ENCODE data around the gene STPG3.

Gene STPG3

DNA sequence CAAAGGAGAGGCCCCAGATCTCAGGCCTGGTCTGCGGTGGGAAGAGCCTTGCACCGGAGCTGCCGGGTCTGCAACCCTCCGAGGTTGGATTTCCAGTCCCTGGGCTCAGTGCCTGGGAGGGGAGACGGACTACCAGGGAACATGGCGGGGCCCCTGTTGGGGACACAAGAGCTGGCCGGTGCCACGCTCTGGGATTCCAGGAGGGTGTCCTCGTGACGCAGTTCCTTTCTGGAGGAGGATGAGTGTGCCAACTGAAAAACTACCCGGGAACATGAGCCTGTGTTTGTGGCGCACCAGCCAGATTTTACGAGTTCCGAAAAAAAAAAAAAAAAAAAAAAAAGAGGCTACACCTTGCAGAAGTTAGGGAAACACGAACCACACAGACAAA, 42.0 kb downstream of the STPG3 start:
- TF ChIP-seq, protein P1, sequence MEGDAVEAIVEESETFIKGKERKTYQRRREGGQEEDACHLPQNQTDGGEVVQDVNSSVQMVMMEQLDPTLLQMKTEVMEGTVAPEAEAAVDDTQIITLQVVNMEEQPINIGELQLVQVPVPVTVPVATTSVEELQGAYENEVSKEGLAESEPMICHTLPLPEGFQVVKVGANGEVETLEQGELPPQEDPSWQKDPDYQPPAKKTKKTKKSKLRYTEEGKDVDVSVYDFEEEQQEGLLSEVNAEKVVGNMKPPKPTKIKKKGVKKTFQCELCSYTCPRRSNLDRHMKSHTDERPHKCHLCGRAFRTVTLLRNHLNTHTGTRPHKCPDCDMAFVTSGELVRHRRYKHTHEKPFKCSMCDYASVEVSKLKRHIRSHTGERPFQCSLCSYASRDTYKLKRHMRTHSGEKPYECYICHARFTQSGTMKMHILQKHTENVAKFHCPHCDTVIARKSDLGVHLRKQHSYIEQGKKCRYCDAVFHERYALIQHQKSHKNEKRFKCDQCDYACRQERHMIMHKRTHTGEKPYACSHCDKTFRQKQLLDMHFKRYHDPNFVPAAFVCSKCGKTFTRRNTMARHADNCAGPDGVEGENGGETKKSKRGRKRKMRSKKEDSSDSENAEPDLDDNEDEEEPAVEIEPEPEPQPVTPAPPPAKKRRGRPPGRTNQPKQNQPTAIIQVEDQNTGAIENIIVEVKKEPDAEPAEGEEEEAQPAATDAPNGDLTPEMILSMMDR (IDR thresholded peaks at IDR 0.05; ENCODE audit: low read depth, low read length), result no peak
- no peak for TF ChIP-seq MYC (IDR thresholded peaks at IDR 0.05; ENCODE audit: low read depth, low read length)
- no peak for TF ChIP-seq POLR2A (IDR thresholded peaks at IDR 0.05; ENCODE audit: extremely low read depth, insufficient read length)
- TF ChIP-seq, protein P2, sequence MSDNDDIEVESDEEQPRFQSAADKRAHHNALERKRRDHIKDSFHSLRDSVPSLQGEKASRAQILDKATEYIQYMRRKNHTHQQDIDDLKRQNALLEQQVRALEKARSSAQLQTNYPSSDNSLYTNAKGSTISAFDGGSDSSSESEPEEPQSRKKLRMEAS (IDR thresholded peaks at IDR 0.05; ENCODE audit: low read depth, low read length), result no peak
- no peak for DNase-seq (ENCODE audit: low read depth)
- no peak overlapping the region for H3K4me3 ChIP-seq (ENCODE audit: low read depth, low read length)

DNA sequence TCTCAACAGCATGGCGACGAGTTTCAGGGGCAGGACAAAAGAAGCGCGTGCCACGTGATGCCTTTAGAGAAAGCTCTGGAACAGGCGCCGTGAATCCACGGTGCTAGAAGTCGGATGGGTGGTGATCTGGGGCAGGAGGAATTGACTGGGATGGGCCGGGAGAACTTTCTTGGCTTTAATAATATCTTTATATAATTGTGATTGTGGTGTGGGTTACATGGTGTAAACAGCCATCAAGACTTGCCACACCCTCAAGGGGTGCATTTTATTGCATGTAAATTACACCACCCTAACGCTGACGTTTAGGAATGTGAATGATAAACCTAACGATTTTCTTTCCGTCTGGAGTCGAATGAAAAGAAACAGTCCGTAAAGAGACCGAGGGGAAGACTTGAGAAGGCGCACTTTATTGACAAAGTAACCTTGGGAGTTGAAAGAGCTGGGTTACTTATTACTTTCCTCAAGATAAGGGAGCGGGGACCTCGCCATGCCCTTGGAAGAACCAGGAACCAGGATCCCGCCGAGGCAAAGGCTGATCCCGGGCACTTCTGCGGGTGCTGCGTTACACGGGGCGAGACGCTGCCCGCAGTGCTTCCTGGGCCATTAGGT, 42.5 kb downstream of the STPG3 start:
- no peak overlapping the region for H3K4me3 ChIP-seq (ENCODE audit: low read depth, low read length)
- no peak for DNase-seq (ENCODE audit: low read depth)
- TF ChIP-seq, protein P1 (IDR thresholded peaks at IDR 0.05; ENCODE audit: low read depth, low read length), result no peak
- TF ChIP-seq, protein P2 (IDR thresholded peaks at IDR 0.05; ENCODE audit: low read depth, low read length), result no peak
- no peak for TF ChIP-seq POLR2A (IDR thresholded peaks at IDR 0.05; ENCODE audit: extremely low read depth, insufficient read length)
- no peak for TF ChIP-seq MYC (IDR thresholded peaks at IDR 0.05; ENCODE audit: low read depth, low read length)

DNA sequence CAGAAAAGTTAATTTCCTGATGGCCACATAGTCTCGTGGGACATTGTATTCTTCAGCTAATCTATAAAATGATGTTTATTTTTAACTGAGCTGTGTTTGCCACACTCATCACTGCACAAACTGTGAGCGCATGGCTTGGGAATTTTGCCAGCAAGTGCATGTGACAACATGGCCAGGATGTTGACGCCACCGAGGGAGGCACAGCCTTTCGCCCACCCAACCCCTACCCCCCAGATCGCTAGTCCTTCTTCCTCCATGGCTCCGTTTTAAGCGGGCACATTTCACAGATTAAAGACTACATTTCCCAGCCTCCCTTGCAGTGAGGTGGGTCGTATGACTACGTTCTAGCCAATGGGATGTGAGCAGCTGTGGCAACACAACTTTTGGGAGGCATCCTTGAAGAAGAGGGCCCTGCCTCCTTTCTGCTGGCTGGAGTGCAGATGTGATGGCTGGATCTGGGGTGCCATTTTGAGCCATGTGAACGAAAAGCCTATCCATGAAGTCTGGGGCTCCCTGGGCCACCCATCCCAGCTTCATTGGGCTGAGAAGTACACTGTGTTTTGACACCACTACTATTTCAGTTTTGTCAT, 43.1 kb downstream of the STPG3 start:
- TF ChIP-seq, protein P1 (IDR thresholded peaks at IDR 0.05; ENCODE audit: low read depth, low read length), result no peak
- TF ChIP-seq POLR2A (IDR thresholded peaks at IDR 0.05; ENCODE audit: extremely low read depth, insufficient read length) (no peak), MYC (IDR thresholded peaks at IDR 0.05; ENCODE audit: low read depth, low read length) (no peak)
- TF ChIP-seq, protein P2 (IDR thresholded peaks at IDR 0.05; ENCODE audit: low read depth, low read length), result no peak; the same call in 1 of the 2 replicates
- no peak overlapping the region for H3K4me3 ChIP-seq (ENCODE audit: low read depth, low read length)
- peak; percentile 69 for DNase-seq (ENCODE audit: low read depth)

DNA sequence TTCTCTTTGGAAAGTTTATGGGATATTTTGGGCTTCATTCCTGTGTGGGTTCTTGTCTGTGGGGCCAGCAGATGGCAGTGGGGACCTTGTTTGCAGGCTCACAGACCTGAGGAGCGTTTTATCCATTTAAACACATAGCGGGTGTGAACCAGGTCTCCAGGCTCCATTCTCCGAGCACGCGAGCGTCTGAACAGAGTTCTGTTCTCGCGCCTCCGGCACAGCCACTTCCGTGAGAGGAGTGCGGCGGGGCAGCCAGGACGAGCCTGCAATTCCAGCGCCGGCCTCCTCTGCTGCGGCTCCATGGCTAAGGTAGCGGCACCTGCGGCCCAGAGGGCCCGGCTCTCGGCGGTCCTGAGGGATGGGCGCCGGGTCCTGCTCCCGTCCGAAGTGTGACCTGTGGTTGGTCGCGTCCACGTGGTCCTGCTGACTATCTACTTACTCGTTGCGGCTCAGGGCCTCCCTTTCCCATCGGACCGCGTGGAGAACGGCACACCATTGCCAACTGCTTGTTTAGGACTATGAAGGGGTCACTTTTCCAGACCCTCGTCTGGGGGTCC, 43.7 kb downstream of the STPG3 start:
- peak; percentile 51 for DNase-seq (ENCODE audit: low read depth)
- H3K4me3 ChIP-seq (ENCODE audit: low read depth, low read length), result no peak overlapping the region

DNA sequence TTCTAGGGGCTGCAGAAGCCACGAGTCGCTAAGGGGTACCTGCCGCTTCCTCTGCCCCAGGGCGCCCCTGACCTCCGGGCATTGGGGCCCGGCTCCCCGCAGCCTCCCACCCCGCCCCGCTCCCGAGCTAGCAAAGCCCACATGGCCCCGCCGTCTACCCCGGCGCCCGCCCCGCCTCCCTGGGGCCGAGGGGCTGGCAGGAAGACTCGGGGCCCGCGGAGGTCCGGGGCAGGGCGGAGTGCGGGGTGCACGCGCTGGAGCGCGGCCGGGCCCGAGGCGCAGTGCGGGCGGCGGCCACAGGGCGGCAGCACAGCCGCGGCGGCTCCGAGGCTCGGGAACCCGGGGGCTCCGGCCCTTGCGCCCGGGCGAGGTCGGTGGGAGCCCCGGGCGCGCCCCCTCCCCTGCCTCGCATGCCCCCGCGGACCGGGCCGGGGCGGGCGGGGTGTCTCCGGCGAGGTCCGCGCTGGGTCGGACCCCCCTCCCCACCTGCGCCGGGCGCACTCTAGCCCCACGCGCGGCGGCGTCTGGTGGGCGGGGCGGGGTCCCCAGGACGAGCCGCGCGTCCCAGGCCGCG, 44.2 kb downstream of the STPG3 start:
- peak; percentile 47 for DNase-seq (ENCODE audit: low read depth)
- TF ChIP-seq, protein P1 (IDR thresholded peaks at IDR 0.05; ENCODE audit: low read depth, low read length), result peak; percentile 8
- TF ChIP-seq POLR2A (IDR thresholded peaks at IDR 0.05; ENCODE audit: extremely low read depth, insufficient read length), result no peak
- H3K4me3 ChIP-seq (ENCODE audit: low read depth, low read length), result no peak overlapping the region

More for the DNA sequence above, 43.7 kb downstream of the STPG3 start:
- TF ChIP-seq POLR2A (IDR thresholded peaks at IDR 0.05; ENCODE audit: extremely low read depth, insufficient read length), result no peak
- TF ChIP-seq, protein P1 (IDR thresholded peaks at IDR 0.05; ENCODE audit: low read depth, low read length), result peak; percentile 29

All from NB4 (cell line).